ENCODE results near the gene P3R3URF. TPM values are rescaled to one million over a fixed set of nuclear protein-coding genes. Genes with fewer than 3 reads are reported as not detected.
A peak's percentile ranks its signal among the peaks of the same experiment; 100 is the strongest.

Gene P3R3URF
- total RNA-seq, 1 donor from 2014 or later: not detected

DNA sequence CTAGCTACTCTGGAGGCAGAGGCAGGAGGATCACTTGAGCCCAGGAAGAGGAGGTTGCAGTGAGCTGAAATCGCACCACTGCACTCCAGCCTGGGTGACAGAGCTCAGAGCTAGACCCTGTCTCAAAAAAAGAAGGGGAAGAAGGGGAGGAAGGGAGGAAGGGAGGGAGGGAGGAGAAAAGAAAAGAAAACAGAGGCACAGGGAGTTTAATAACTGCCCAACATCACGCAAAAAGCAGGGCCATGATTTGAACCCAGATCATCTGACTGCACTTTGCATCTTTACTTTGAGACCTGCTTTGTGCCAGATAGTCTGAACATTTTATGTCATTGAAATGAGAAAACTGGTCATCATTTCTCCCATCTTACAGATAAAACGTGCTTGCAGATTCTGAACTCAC, 28.9 kb upstream of the P3R3URF start:
- DNase-seq (ENCODE audit: low spot score): no peak
- Mint-ChIP-seq H3K27me3 (ENCODE audit: low read depth) (peaks cover 1% of the 10 kb centered on the region), H3K9me3 (no peaks in the 10 kb centered on the region), H3K27ac (no peak overlapping the region), H3K4me3 (ENCODE audit: low read depth) (no peak overlapping the region), H3K4me1 (ENCODE audit: low read depth) (peaks cover 6% of the 10 kb centered on the region), H3K36me3 (ENCODE audit: low read depth) (no peaks in the 10 kb centered on the region)
- intact Hi-C loops (cut with micrococcal nuclease): no loop called here

DNA sequence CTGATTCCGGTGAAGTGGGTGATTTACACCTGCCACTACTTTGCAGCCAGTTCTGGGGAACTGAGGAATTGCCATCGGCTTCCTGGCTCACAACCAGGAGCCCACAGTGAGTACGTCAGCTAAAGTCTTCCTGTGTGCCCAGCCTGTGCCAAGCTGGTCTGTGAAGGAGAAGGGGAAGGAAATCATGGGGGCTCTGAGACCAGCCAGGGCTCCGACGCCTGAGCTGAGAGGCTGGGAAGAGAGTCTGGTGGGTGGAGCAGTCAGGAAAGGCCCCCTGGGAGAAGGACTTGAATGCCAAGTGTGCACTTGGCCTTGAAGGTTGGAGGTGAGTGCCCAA, 28.1 kb upstream of the P3R3URF start:
- no peaks in the 10 kb centered on the region for H3K36me3 Mint-ChIP-seq (ENCODE audit: low read depth)
- peaks cover 8% of the 10 kb centered on the region for H3K4me1 Mint-ChIP-seq (ENCODE audit: low read depth)
- H3K27me3 Mint-ChIP-seq (ENCODE audit: low read depth): no peaks in the 10 kb centered on the region
- no peak overlapping the region for H3K4me3 Mint-ChIP-seq (ENCODE audit: low read depth)
- no peaks in the 10 kb centered on the region for H3K9me3 Mint-ChIP-seq
- H3K27ac Mint-ChIP-seq: no peak overlapping the region
- intact Hi-C loops (cut with micrococcal nuclease): no loop called here
- no peak for DNase-seq (ENCODE audit: low spot score)

DNA sequence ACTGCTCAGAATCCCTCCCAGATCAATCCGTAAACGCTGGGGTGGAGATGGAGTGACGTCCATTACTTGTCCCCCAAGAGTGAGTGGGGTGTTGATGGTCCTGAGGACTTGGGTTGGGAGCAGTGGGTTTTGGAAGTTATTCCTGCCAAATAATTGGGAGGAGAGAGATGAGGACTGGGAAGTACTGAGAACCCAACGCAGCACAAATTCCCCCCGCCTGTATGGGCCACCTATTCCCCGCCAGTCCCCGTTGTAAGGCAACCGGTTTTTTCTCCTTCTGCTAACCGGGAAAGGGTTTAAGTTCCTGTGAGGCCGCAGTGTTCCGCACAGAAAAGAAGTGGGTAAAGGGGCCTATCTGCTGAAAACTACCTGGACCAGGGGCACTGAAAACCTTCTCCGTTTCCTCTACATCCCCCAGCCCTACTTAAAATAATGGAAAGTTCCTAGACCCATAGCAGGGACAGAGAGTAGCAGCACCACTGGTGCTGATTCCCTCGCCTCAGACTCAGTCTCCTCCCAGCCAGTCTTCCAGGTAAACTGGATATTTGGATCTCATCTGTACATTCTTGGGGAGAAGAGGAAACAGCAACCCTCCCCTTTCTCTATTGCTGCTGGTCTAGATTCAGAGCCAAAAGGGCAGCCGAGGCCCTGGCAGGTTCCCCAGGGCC, 27.6 kb upstream of the P3R3URF start:
- no peak for DNase-seq (ENCODE audit: low spot score)
- peaks cover 12% of the 10 kb centered on the region for H3K4me1 Mint-ChIP-seq (ENCODE audit: low read depth)
- no peaks in the 10 kb centered on the region for H3K27me3 Mint-ChIP-seq (ENCODE audit: low read depth)
- intact Hi-C loops (cut with micrococcal nuclease): no loop called here
- no peak overlapping the region for H3K27ac Mint-ChIP-seq
- H3K4me3 Mint-ChIP-seq (ENCODE audit: low read depth): peak overlapping the region; percentile 82
- H3K36me3 Mint-ChIP-seq (ENCODE audit: low read depth): no peaks in the 10 kb centered on the region
- no peaks in the 10 kb centered on the region for H3K9me3 Mint-ChIP-seq

DNA sequence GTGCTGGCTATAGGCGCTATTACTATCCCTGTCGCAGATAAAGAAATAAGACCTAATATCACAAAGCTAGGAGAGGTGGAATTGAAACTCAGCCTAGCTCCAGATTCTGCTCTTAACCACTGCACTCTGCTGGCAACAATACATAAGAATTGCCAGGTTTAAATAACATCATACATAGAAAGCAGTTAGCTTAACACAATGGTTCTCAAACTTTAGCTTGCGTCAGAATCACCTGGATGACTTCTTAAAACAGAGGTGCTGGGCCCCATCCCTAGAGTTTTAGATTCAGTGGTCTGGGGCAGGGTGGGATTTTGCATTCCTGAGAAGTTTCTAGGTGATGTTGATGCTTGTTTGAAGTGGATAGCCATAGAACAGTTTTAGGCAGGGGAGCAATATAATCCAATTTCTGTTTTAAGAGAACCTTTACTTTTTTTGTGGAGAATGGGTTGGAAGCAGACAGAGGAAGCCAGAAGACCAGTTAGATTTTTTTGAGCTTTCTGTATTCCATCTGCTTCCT, 23.0 kb upstream of the P3R3URF start:
- peaks cover 19% of the 10 kb centered on the region for H3K4me1 Mint-ChIP-seq (ENCODE audit: low read depth)
- peaks cover 7% of the 10 kb centered on the region for H3K36me3 Mint-ChIP-seq (ENCODE audit: low read depth)
- no peaks in the 10 kb centered on the region for H3K27me3 Mint-ChIP-seq (ENCODE audit: low read depth)
- intact Hi-C loops (cut with micrococcal nuclease): loop anchor here (2.0 kb wide), 1 partner anchor 14 kb away; no protein-coding TSS in a partner anchor
- DNase-seq (ENCODE audit: low spot score): no peak
- H3K27ac Mint-ChIP-seq: peak overlapping the region; percentile 12
- peak overlapping the region; percentile 84 for H3K4me3 Mint-ChIP-seq (ENCODE audit: low read depth)
- no peaks in the 10 kb centered on the region for H3K9me3 Mint-ChIP-seq

DNA sequence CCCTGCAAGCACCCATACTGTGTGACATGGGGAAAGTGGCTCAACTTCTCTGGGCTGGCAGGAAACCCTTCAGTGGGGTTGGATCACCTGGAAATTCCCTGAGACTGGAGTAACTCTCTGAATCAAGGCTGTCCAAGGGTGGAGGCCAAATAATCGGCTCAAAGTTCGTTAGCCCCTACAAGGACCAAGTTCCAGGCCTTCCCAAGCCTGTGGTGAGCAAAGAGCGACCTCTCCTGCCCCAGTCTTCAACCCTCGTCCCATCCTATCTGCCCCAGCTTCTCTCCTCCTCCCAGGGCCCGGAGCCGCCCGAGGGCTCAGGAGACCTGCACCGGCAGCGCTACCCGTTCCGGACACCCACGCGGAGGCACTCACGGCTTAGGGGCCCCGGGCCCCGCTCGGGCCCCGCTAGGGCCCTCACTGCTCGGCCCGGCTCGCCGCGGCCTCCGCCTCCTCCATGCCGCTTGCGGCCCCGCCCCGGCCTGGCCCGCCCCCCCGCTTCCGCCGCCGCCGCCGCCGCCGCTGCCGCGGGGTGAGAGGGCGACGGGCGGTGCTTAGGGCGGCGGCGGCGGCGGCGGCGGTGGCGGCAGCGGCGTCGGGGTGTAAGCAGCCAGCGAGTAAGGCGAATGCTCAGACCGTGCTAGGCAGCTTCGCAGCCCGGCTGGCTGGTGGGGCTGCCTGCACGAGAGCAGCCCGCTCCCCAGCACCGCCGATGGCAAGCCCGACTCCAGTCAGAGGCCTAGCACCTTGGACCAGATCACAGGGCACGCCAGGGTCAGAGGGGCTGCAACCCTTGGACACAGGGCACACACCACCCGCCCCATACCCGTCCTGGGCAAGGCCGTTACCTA, 21.9 kb upstream of the P3R3URF start, which contains the start of gene POMGNT1:
POMGNT1 (minus strand) TSS at position 471 of the 848 bp plus-strand sequence. CDS start 613 bp downstream, outside the sequence.
- DNase-seq (ENCODE audit: low spot score): peak; percentile 74
- H3K36me3 Mint-ChIP-seq (ENCODE audit: low read depth): peaks cover 9% of the 10 kb centered on the region
- H3K9me3 Mint-ChIP-seq: no peaks in the 10 kb centered on the region
- H3K4me1 Mint-ChIP-seq (ENCODE audit: low read depth): peaks cover 19% of the 10 kb centered on the region
- no peaks in the 10 kb centered on the region for H3K27me3 Mint-ChIP-seq (ENCODE audit: low read depth)
- peak within 1 kb of the TSS; percentile 85 for H3K4me3 Mint-ChIP-seq (ENCODE audit: low read depth)
- intact Hi-C loops (cut with micrococcal nuclease): loop anchor here (2.0 kb wide), 1 partner anchor 13 kb away; no protein-coding TSS in a partner anchor
- peak within 1 kb of the TSS; percentile 80 for H3K27ac Mint-ChIP-seq

DNA sequence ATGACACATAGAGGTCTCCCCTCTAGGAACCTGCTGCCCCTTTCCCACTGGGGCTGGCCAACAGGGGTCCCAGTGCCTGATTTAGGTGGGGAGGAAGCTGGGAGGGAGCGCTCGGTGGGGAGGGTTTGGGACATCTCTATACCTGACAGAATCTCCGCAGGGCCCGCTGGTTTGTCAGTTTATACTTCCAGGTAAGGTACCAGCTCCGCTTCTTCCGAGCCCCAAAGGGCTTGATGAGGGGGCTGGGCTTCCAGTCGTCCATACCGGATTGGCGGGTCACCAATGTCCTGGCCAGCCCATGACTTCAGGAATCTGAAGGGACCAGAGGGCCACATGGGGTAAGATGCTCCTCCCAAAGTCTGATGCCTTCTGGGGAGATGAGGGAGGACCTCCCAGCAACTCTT, 21.3 kb upstream of the P3R3URF start:
- intact Hi-C loops (cut with micrococcal nuclease): no loop called here
- Mint-ChIP-seq H3K36me3 (ENCODE audit: low read depth) (peaks cover 13% of the 10 kb centered on the region), H3K4me3 (ENCODE audit: low read depth) (peak overlapping the region; percentile 85), H3K27ac (peak overlapping the region; percentile 80), H3K27me3 (ENCODE audit: low read depth) (no peaks in the 10 kb centered on the region), H3K9me3 (no peaks in the 10 kb centered on the region), H3K4me1 (ENCODE audit: low read depth) (peaks cover 14% of the 10 kb centered on the region)
- no peak for DNase-seq (ENCODE audit: low spot score)

DNA sequence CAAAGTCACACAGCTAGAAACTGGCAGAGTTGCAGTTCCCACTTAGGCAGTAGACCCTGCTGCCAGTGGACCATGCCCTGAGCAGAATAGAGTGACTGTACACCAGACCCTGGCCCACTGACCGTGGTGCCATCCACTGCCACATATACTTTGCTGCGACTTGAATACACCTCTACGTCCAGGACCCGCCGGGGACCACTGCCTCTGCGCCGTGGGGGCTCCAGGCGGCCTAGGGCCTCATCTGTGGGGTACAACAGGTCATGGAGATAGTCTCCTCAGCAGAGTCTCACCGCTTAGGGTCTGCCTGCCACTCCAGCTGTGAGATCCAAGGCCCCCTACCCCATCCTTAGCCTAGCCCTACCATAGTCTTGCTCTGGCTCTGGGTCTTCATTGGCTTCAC, 20.3 kb upstream of the P3R3URF start:
- no peak for DNase-seq (ENCODE audit: low spot score)
- Mint-ChIP-seq H3K36me3 (ENCODE audit: low read depth) (peaks cover 13% of the 10 kb centered on the region), H3K27ac (no peak overlapping the region), H3K4me1 (ENCODE audit: low read depth) (peaks cover 14% of the 10 kb centered on the region), H3K4me3 (ENCODE audit: low read depth) (peak overlapping the region; percentile 85), H3K9me3 (no peaks in the 10 kb centered on the region), H3K27me3 (ENCODE audit: low read depth) (no peaks in the 10 kb centered on the region)
- intact Hi-C loops (cut with micrococcal nuclease): no loop called here

DNA sequence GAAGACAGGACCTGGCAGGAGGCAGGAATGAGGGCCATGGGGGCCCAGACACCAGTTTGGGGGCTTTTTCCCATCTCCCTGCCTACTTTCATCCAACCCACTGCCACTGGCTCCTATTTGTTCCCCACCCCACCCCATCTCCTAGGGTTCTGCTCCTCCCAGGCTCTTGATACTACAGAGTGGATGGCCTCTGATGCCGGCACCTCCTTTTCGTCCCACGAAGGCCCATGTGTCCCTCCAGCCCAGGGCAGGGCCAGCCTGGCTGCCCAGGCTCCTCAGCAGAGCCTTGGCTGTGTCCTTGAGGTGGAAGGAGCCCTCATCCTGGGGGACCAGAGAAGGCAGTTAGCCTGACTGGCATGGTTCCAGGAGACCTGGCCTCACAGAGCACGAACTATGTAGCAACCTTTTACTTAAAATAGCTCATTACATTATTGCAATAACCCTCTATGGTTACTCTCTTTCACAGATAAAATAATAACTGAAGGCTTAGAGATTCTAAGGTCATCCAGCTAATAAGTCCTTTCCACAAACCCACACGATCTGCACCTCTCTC, 18.4 kb upstream of the P3R3URF start:
- Mint-ChIP-seq H3K4me3 (ENCODE audit: low read depth) (no peak overlapping the region), H3K27ac (no peak overlapping the region), H3K4me1 (ENCODE audit: low read depth) (peaks cover 12% of the 10 kb centered on the region), H3K36me3 (ENCODE audit: low read depth) (peaks cover 18% of the 10 kb centered on the region), H3K27me3 (ENCODE audit: low read depth) (no peaks in the 10 kb centered on the region), H3K9me3 (no peaks in the 10 kb centered on the region)
- DNase-seq (ENCODE audit: low spot score): no peak
- intact Hi-C loops (cut with micrococcal nuclease): no loop called here

DNA sequence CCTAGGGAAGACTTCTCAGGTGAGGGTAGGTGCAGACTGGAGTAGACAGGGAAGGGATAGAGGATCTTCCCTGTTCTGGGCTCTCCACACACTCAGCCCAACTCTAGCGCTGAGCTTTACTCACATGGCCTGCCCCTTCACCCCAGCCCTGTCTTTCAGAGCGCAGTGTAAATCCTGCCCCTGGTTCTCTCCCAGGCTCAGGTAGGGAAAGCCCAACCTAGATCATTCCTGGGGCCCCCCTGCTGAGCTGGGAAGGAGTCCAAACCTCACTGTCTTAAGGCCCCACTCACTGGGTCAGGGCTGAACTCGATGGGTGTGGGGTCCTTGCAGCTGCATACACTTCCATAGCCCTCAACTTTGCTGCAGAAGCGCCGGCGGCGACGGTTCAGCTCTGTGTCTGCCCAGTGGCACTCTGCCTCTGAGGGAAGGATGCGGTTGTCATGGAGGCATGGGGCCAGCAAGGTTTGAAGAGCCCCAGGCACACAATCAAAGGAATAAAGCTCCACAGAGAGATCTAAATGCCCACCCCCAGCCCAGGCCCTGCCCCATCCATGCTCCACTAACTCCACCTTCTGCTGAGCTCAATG, 17.8 kb upstream of the P3R3URF start:
- H3K9me3 Mint-ChIP-seq: no peaks in the 10 kb centered on the region
- no peaks in the 10 kb centered on the region for H3K27me3 Mint-ChIP-seq (ENCODE audit: low read depth)
- DNase-seq (ENCODE audit: low spot score): no peak
- peaks cover 8% of the 10 kb centered on the region for H3K4me1 Mint-ChIP-seq (ENCODE audit: low read depth)
- no peak overlapping the region for H3K4me3 Mint-ChIP-seq (ENCODE audit: low read depth)
- intact Hi-C loops (cut with micrococcal nuclease): no loop called here
- H3K27ac Mint-ChIP-seq: no peak overlapping the region
- H3K36me3 Mint-ChIP-seq (ENCODE audit: low read depth): peaks cover 23% of the 10 kb centered on the region

DNA sequence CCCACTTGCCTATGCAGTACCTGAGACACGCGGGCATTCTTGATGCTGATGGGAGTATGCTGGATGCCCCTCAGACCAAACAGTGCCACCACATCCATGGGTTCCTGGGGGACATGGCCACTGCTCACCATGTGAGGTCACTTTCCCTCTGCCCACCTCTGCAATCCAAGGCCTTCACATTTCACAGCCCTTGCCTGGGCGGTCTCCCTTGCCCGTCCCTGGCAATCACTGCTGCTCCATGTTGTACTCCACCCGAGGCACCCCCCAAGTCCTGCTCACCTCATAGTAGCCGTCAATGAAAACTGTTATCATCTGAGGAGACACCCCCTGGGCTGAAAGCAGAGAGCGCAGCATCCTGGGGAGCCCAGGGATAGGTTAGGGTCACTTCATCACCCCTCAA, 17.0 kb upstream of the P3R3URF start:
- H3K36me3 Mint-ChIP-seq (ENCODE audit: low read depth): peaks cover 30% of the 10 kb centered on the region
- no peaks in the 10 kb centered on the region for H3K27me3 Mint-ChIP-seq (ENCODE audit: low read depth)
- peaks cover 7% of the 10 kb centered on the region for H3K4me1 Mint-ChIP-seq (ENCODE audit: low read depth)
- H3K9me3 Mint-ChIP-seq: no peaks in the 10 kb centered on the region
- intact Hi-C loops (cut with micrococcal nuclease): no loop called here
- DNase-seq (ENCODE audit: low spot score): no peak
- no peak overlapping the region for H3K4me3 Mint-ChIP-seq (ENCODE audit: low read depth)
- no peak overlapping the region for H3K27ac Mint-ChIP-seq

DNA sequence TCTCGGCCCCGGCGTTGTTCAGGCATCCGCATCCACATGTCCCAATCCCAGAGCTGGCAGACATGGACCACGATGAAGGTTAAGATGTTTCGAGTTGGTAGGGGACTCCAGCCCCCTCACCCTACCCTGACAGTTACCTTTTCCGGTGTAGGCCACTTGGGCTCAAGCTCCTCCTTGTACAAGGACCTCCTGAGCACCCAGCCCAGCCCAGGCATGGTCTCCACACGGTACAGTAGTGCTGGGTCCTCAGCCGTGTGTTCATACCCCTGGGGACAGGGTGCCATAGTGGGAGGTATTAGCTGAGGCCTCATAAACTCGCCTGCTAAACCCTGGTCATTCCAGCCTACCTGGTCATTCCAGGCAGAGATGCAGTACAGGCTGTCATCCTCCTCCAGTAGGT, 15.9 kb upstream of the P3R3URF start:
- no peaks in the 10 kb centered on the region for H3K27me3 Mint-ChIP-seq (ENCODE audit: low read depth)
- peaks cover 32% of the 10 kb centered on the region for H3K36me3 Mint-ChIP-seq (ENCODE audit: low read depth)
- no peak overlapping the region for H3K4me3 Mint-ChIP-seq (ENCODE audit: low read depth)
- no peak overlapping the region for H3K27ac Mint-ChIP-seq
- intact Hi-C loops (cut with micrococcal nuclease): no loop called here
- H3K4me1 Mint-ChIP-seq (ENCODE audit: low read depth): peaks cover under 1% of the 10 kb centered on the region
- no peaks in the 10 kb centered on the region for H3K9me3 Mint-ChIP-seq
- DNase-seq (ENCODE audit: low spot score): no peak

DNA sequence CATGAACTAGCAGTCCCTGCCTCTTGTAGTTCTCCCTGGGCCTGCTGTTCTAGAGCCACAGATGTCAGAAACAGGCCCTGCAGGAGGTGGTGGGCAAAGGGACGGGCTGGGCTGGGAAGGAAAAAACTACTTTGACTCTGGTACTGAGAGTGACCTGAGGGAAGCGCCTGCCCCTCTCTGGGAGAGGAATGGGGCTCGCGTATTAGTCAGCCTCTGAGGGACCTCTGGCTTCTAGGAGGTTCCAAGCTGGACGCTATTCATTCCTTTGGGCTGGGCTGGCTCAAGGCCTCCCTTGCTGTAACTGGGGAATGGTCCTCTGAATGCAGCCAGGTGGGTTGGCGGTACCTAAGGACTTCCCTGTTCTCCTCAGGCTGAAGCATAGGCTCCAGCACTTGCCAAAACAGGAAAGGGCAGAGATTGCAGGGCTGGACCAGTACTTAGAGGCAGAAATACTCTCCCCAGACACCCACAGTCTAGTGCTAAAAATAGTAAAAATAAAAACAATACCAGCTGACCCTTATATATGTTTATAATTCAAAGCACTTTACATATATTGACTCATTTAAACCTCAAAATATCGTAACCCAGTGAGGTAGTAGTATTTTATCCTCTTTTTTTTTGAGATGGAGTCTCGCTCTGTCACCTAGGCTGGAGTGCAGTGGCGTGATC, 14.9 kb upstream of the P3R3URF start:
- no peak for DNase-seq (ENCODE audit: low spot score)
- intact Hi-C loops (cut with micrococcal nuclease): no loop called here
- Mint-ChIP-seq H3K36me3 (ENCODE audit: low read depth) (peaks cover 34% of the 10 kb centered on the region), H3K4me1 (ENCODE audit: low read depth) (no peaks in the 10 kb centered on the region), H3K9me3 (no peaks in the 10 kb centered on the region), H3K27me3 (ENCODE audit: low read depth) (no peaks in the 10 kb centered on the region), H3K4me3 (ENCODE audit: low read depth) (no peak overlapping the region), H3K27ac (no peak overlapping the region)

All from activated T-helper 2 cell treated with anti-CD3 and anti-CD28 coated beads, Interferon-gamma antibody, Interleukin-2, Interleukin-4, amounts not matched to agents 10 μg/mL and 5 μg/mL and 100 μg/mL, durations not matched to agents 14 hours and 24 hours and 36 hours (primary cell).